SK-N-SH (cell line): Measurements from ENCODE around the gene COX8A. TPM values are rescaled to one million over a fixed set of nuclear protein-coding genes. Genes with fewer than 3 reads are reported as not detected.

Experiments used
- CTCF ChIA-PET: fragments of 300-600, 350-600 bp; formaldehyde crosslinking; extraction: SDS; loops from one replicate; lab custom pipeline; 2021; lab: Yijun Ruan, JAX
- POLR2A ChIA-PET: fragments of 350-600 bp; sonication (Branson Sonifier 250); formaldehyde crosslinking; extraction: SDS; loops from one replicate; lab custom pipeline; 2020; ENCODE audit warnings: antibody characterized with exemption, inconsistent platforms; lab: Yijun Ruan, JAX
- DNase-seq: peaks from one replicate; pipeline ENCODE4 v3.0.0; 2012
- H2AFZ ChIP-seq: fragments of 200-600 bp; sonication (generic); 2 replicates; pipeline ENCODE4 v1.8.1; 2016; ENCODE audit warnings: antibody characterized with exemption, mild to moderate bottlenecking, low read depth
- H3F3A ChIP-seq: fragments of 200-600 bp; sonication (generic); replicated peaks from 2 replicates; pipeline ENCODE3; 2016; ENCODE audit warnings: antibody characterized with exemption, mild to moderate bottlenecking; ENCODE audit not compliant: insufficient read depth
- H3K27ac ChIP-seq, 2 experiments: fragments of 200-500 bp in 1 of 2; fragments of 200-600 bp in 1 of 2; sonication (Bioruptor generic) in 1 of 2; sonication (generic), shearing (Covaris generic) in 1 of 2; 2 replicates each; pipeline versions ENCODE4 v1.5.1 to v1.6.1; 2014 to 2016; ENCODE audit warnings: low read depth in 2 of 2, inconsistent platforms in 1 of 2, low read length in 1 of 2, mild to moderate bottlenecking in 1 of 2, mixed read lengths in 1 of 2
- H3K27me3 ChIP-seq: fragments of 200-600 bp; sonication (generic), shearing (Covaris generic); 2 replicates; pipeline ENCODE4 v1.6.1; 2016; ENCODE audit warnings: mixed run types; ENCODE audit not compliant: insufficient read depth
- H3K36me3 ChIP-seq, 2 experiments: fragments of 200-500 bp in 1 of 2; fragments of 200-600 bp in 1 of 2; sonication (Bioruptor generic) in 1 of 2; sonication (generic) in 1 of 2; replicated peaks in 1 of 2; 2 replicates each; pipeline versions ENCODE3 to v1.5.1; 2014 to 2016; ENCODE audit warnings: low read length in 1 of 2, mild to moderate bottlenecking in 1 of 2; ENCODE audit not compliant: insufficient read depth in 2 of 2, control insufficient read depth in 1 of 2
- H3K4me1 ChIP-seq, 2 experiments: fragments of 200-500 bp in 1 of 2; fragments of 200-600 bp in 1 of 2; sonication (Bioruptor generic) in 1 of 2; sonication (generic), shearing (Covaris generic) in 1 of 2; 2 replicates each; pipeline versions ENCODE4 v1.5.1 to v1.6.1; 2014 to 2016; ENCODE audit warnings: low read depth in 1 of 2, low read length in 1 of 2, mixed run types in 1 of 2; ENCODE audit not compliant: insufficient read depth in 2 of 2, control insufficient read depth in 1 of 2
- H3K4me2 ChIP-seq: fragments of 200-600 bp; sonication (generic), shearing (Covaris generic); 2 replicates; pipeline ENCODE4 v1.6.1; 2017; ENCODE audit warnings: mixed run types
- H3K4me3 ChIP-seq, 2 experiments: fragments of 200-500 bp in 1 of 2; fragments of 200-600 bp in 1 of 2; sonication (Bioruptor generic) in 1 of 2; sonication (generic), shearing (Covaris generic) in 1 of 2; 2 replicates each; pipeline versions ENCODE4 v1.5.1 to v1.8.1; 2014 to 2016; ENCODE audit warnings: low read depth in 2 of 2, inconsistent platforms in 1 of 2, low read length in 1 of 2, mild to moderate bottlenecking in 1 of 2, mixed read lengths in 1 of 2, moderate library complexity in 1 of 2
- H3K79me2 ChIP-seq: fragments of 200-600 bp; sonication (generic); 2 replicates; pipeline ENCODE4 v1.8.1; 2017; ENCODE audit warnings: mild to moderate bottlenecking; ENCODE audit not compliant: insufficient read depth
- H3K9ac ChIP-seq: fragments of 200-600 bp; sonication (generic); 2 replicates; pipeline ENCODE4 v1.6.1; 2017; ENCODE audit warnings: mixed run types
- H3K9me2 ChIP-seq: fragments of 200-600 bp; sonication (generic); 2 replicates; pipeline ENCODE4 v1.6.1; 2017; ENCODE audit warnings: mixed run types
- H3K9me3 ChIP-seq: fragments of 200-600 bp; sonication (generic); 2 replicates; pipeline ENCODE4 v1.6.1; 2017; ENCODE audit warnings: mixed run types, mild to moderate bottlenecking, moderate library complexity
- H4K20me1 ChIP-seq: fragments of 200-600 bp; sonication (generic); 2 replicates; pipeline ENCODE4 v1.6.1; 2017; ENCODE audit warnings: mild to moderate bottlenecking, mixed run types; ENCODE audit not compliant: insufficient read depth
- EP300 ChIP-seq, 2 experiments: IDR thresholded peaks; 2 replicates each; pipeline versions ENCODE4 v1.4.0 to v1.6.1; 2012; ENCODE audit warnings: borderline replicate concordance in 1 of 2, low read depth in 1 of 2, low read length in 1 of 2
- EZH2phosphoT487 ChIP-seq: fragments of 200-600 bp; sonication (generic); IDR thresholded peaks from 2 replicates; pipeline ENCODE4 v1.6.1; 2017; ENCODE audit warnings: low read depth, mixed run types, mild to moderate bottlenecking, antibody characterized with exemption, moderate library complexity, borderline replicate concordance
- FOXJ3 ChIP-seq: sonication (generic); formaldehyde crosslinking; IDR thresholded peaks from 2 replicates; pipeline ENCODE4 v1.5.1; 2020; ENCODE audit warnings: mild to moderate bottlenecking, missing genetic modification reagents
- FOXM1 ChIP-seq: IDR thresholded peaks from 2 replicates; pipeline ENCODE4 v1.4.0; 2012; ENCODE audit warnings: low read depth, mild to moderate bottlenecking
- GATA2 ChIP-seq: sonication (generic); formaldehyde crosslinking; IDR thresholded peaks from 2 replicates; pipeline ENCODE4 v1.5.0; 2020; ENCODE audit warnings: mild to moderate bottlenecking, missing genetic modification reagents
- JUND ChIP-seq: IDR thresholded peaks from 2 replicates; pipeline ENCODE4 v1.4.0; 2012
- MXI1 ChIP-seq: IDR thresholded peaks from 2 replicates; pipeline ENCODE4 v1.6.1; 2012; ENCODE audit warnings: mild to moderate bottlenecking, low read depth, low read length, improper control_type of control experiment
- NFIC ChIP-seq: IDR thresholded peaks from 2 replicates; pipeline ENCODE4 v1.4.0; 2012; ENCODE audit warnings: borderline replicate concordance
- NRF1 ChIP-seq: IDR thresholded peaks from 2 replicates; pipeline ENCODE4 v1.6.1; 2012; ENCODE audit warnings: low read depth, mild to moderate bottlenecking, low read length
- POLR2AphosphoS5 ChIP-seq: IDR thresholded peaks from 2 replicates; pipeline ENCODE4 v1.6.1; 2012; ENCODE audit warnings: low read depth, low read length
- RCOR1 ChIP-seq: fragments of 150-350 bp; IDR thresholded peaks from 2 replicates; pipeline ENCODE4 v1.6.1; 2017; ENCODE audit warnings: antibody characterized with exemption, low read length
- SMC3 ChIP-seq: IDR thresholded peaks from 2 replicates; pipeline ENCODE4 v1.6.1; 2012; ENCODE audit warnings: low read depth, low read length, improper control_type of control experiment
- TAF1 ChIP-seq: IDR thresholded peaks from 2 replicates; pipeline ENCODE4 v1.6.1; 2012; ENCODE audit warnings: low read depth, mild to moderate bottlenecking, low read length, moderate library complexity, borderline replicate concordance
- USF2 ChIP-seq: fragments of 150-350 bp; IDR thresholded peaks from 2 replicates; pipeline ENCODE4 v1.6.1; 2017; ENCODE audit warnings: antibody characterized with exemption, low read length, low read depth, borderline replicate concordance
- YY1 ChIP-seq: IDR thresholded peaks from 2 replicates; pipeline ENCODE4 v1.4.0; 2012; ENCODE audit warnings: low read depth, mild to moderate bottlenecking
- WGBS: methylation state at CpG from one replicate; pipeline ENCODE4 v1.1.6; 2017; ENCODE audit warnings: low lambda C conversion rate; 5-methylcytosine and 5-hydroxymethylcytosine counted together
- polyA plus RNA-seq, 3 experiments: library from polyadenylated mRNA; depleted of rRNA; stranded (reverse); fragments of >200 nt; gene quantifications; 2 replicates each; pipeline ENCODE4 v1.2.3, GENCODE V29; 2012
- TF ChIP-seq, protein P1 (sequence below): IDR thresholded peaks from 2 replicates; pipeline ENCODE4 v1.4.0; 2012; ENCODE audit warnings: low read depth
- TF ChIP-seq, protein P2 (sequence below): IDR thresholded peaks from 2 replicates; pipeline ENCODE4; 2012
- TF ChIP-seq, protein P3 (sequence below): fragments of 200-600 bp; sonication (generic); IDR thresholded peaks from 2 replicates; pipeline ENCODE4 v1.6.1; 2017; ENCODE audit warnings: antibody characterized with exemption, mild to moderate bottlenecking, moderate library complexity
- TF ChIP-seq, protein P4 (sequence below): fragments of 150-350 bp; IDR thresholded peaks from 2 replicates; pipeline ENCODE4 v1.6.1; 2016; ENCODE audit warnings: mild to moderate bottlenecking, low read depth, low read length

COX8A gene
- polyA plus RNA-seq, 1 of the 3 experiments (the other 2 are of a cell fraction): 824 TPM

- peaks cover 0 to 13% of the 10 kb centered on the region in 2 experiments; a peak in 2 of 4 replicates for H3K4me1 ChIP-seq
- H2AFZ ChIP-seq: no peak overlapping the region
- H3K9me2 ChIP-seq: no peaks in the 10 kb centered on the region
- no peaks in the 10 kb centered on the region for H3F3A ChIP-seq
- no peak overlapping the region for H3K4me3 ChIP-seq
- POLR2A ChIA-PET: interaction anchor here (0.7 to 2.1 kb wide), 5 partner anchors 8 to 140 kb away, joined by 3 to 7 read pairs (median 4); no protein-coding TSS in a partner anchor
- peak overlapping the region in 1 of 2 experiments; percentile 81; a peak in 2 of 4 replicates for H3K27ac ChIP-seq
- 96% methylated on average over 19 of the region's 26 CpGs for WGBS
- no peak overlapping the region for H3K4me2 ChIP-seq
- no peaks in the 10 kb centered on the region for H3K79me2 ChIP-seq
- TF ChIP-seq YY1: no peak
- no peak for TF ChIP-seq USF2
- TF ChIP-seq JUND: no peak
- no peak for TF ChIP-seq FOXM1
- no peak for TF ChIP-seq EP300 (IDR thresholded peaks at IDR 0.05; ENCODE audit: borderline replicate concordance in 1 of 2, low read depth in 1 of 2, low read length in 1 of 2)
- no peak for TF ChIP-seq FOXJ3 (CRISPR knock-in tag)
- no peak for TF ChIP-seq POLR2AphosphoS5
- no peak for TF ChIP-seq NRF1
- TF ChIP-seq, protein P1, sequence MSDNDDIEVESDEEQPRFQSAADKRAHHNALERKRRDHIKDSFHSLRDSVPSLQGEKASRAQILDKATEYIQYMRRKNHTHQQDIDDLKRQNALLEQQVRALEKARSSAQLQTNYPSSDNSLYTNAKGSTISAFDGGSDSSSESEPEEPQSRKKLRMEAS: no peak
- TF ChIP-seq MXI1: no peak
- no peak for TF ChIP-seq GATA2 (CRISPR knock-in tag)
- no peak for TF ChIP-seq RCOR1
- TF ChIP-seq, protein P2, sequence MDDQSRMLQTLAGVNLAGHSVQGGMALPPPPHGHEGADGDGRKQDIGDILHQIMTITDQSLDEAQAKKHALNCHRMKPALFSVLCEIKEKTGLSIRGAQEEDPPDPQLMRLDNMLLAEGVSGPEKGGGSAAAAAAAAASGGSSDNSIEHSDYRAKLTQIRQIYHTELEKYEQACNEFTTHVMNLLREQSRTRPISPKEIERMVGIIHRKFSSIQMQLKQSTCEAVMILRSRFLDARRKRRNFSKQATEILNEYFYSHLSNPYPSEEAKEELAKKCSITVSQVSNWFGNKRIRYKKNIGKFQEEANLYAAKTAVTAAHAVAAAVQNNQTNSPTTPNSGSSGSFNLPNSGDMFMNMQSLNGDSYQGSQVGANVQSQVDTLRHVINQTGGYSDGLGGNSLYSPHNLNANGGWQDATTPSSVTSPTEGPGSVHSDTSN: no peak
- no peak for TF ChIP-seq TAF1
- TF ChIP-seq, protein P3, sequence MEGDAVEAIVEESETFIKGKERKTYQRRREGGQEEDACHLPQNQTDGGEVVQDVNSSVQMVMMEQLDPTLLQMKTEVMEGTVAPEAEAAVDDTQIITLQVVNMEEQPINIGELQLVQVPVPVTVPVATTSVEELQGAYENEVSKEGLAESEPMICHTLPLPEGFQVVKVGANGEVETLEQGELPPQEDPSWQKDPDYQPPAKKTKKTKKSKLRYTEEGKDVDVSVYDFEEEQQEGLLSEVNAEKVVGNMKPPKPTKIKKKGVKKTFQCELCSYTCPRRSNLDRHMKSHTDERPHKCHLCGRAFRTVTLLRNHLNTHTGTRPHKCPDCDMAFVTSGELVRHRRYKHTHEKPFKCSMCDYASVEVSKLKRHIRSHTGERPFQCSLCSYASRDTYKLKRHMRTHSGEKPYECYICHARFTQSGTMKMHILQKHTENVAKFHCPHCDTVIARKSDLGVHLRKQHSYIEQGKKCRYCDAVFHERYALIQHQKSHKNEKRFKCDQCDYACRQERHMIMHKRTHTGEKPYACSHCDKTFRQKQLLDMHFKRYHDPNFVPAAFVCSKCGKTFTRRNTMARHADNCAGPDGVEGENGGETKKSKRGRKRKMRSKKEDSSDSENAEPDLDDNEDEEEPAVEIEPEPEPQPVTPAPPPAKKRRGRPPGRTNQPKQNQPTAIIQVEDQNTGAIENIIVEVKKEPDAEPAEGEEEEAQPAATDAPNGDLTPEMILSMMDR: no peak
- no peak for TF ChIP-seq NFIC
- no peak for TF ChIP-seq EZH2phosphoT487
- TF ChIP-seq SMC3: no peak
- TF ChIP-seq, protein P4, sequence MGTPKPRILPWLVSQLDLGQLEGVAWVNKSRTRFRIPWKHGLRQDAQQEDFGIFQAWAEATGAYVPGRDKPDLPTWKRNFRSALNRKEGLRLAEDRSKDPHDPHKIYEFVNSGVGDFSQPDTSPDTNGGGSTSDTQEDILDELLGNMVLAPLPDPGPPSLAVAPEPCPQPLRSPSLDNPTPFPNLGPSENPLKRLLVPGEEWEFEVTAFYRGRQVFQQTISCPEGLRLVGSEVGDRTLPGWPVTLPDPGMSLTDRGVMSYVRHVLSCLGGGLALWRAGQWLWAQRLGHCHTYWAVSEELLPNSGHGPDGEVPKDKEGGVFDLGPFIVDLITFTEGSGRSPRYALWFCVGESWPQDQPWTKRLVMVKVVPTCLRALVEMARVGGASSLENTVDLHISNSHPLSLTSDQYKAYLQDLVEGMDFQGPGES: no peak
- CTCF ChIA-PET: interaction anchor here (0.7 to 2.6 kb wide), 12 partner anchors 9 to 144 kb away, joined by 3 to 17 read pairs (median 3); partner anchors contain the start of gene FLRT1
- H4K20me1 ChIP-seq: peaks cover 10% of the 10 kb centered on the region; the same call in 1 of the 2 replicates
- H3K9ac ChIP-seq: no peak overlapping the region
- H3K27me3 ChIP-seq: no peaks in the 10 kb centered on the region
- DNase-seq: no peak
- peaks cover 0 to 6% of the 10 kb centered on the region in 2 experiments for H3K36me3 ChIP-seq
- no peaks in the 10 kb centered on the region for H3K9me3 ChIP-seq
These were observed 34.0 kb downstream of the COX8A start for GRCh38 chr11:64008283-64008913.
